ENCODE results near the gene UBA5. TPM values are rescaled to one million over a fixed set of nuclear protein-coding genes. Genes with fewer than 3 reads are reported as not detected.

UBA5 gene
- total RNA-seq, 4 donors from 2014 or later: 19.3 to 27.7 (median 21.5) TPM

- intact Hi-C loops (cut with DNase I; ENCODE audit: low total_unique reads): no loop called here
Observed at GRCh38 chr3:132643366-132643765, 16.8 kb upstream of the UBA5 start.

GRCh38 chr3:132645058-132645457, 15.1 kb upstream of the UBA5 start:
- no peaks in the 10 kb centered on the region for H3K36me3 ChIP-seq
- H3K4me3 ChIP-seq: no peak overlapping the region
- DNase-seq: no peak
- H3K9me3 ChIP-seq: no peaks in the 10 kb centered on the region
- no peaks in the 10 kb centered on the region for H3K4me1 ChIP-seq
- TF ChIP-seq, protein P1, sequence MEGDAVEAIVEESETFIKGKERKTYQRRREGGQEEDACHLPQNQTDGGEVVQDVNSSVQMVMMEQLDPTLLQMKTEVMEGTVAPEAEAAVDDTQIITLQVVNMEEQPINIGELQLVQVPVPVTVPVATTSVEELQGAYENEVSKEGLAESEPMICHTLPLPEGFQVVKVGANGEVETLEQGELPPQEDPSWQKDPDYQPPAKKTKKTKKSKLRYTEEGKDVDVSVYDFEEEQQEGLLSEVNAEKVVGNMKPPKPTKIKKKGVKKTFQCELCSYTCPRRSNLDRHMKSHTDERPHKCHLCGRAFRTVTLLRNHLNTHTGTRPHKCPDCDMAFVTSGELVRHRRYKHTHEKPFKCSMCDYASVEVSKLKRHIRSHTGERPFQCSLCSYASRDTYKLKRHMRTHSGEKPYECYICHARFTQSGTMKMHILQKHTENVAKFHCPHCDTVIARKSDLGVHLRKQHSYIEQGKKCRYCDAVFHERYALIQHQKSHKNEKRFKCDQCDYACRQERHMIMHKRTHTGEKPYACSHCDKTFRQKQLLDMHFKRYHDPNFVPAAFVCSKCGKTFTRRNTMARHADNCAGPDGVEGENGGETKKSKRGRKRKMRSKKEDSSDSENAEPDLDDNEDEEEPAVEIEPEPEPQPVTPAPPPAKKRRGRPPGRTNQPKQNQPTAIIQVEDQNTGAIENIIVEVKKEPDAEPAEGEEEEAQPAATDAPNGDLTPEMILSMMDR (IDR thresholded peaks at IDR 0.05 in 4 of 5, conservative IDR thresholded peaks at IDR 0.05 in 1 of 5): no peak
- TF ChIP-seq POLR2A (IDR thresholded peaks at IDR 0.05): no peak
- intact Hi-C loops (cut with DNase I; ENCODE audit: low total_unique reads) (no loop called here), in situ Hi-C loops (cut with MboI; ENCODE audit: low sequenced_read_pairs in 4 of 4) (loop anchor here in 3 of 4 donors (5.0 to 10.0 kb wide), 3 partner anchors 100 to 110 kb away; no protein-coding TSS in a partner anchor)
- H3K27me3 ChIP-seq: no peaks in the 10 kb centered on the region
- H3K27ac ChIP-seq: no peak overlapping the region
- no peak for ATAC-seq

More at GRCh38 chr3:132643366-132643765, 16.8 kb upstream of the UBA5 start:
- Histone ChIP-seq H3K9me3 (no peaks in the 10 kb centered on the region), H3K27me3 (no peaks in the 10 kb centered on the region), H3K36me3 (peaks cover 0 to 13% of the 10 kb centered on the region in 2 donors), H3K27ac (no peak overlapping the region), H3K4me3 (no peak overlapping the region), H3K4me1 (no peaks in the 10 kb centered on the region)
- DNase-seq (no peak), ATAC-seq (no peak)
- in situ Hi-C loops (cut with MboI; ENCODE audit: low sequenced_read_pairs in 4 of 4): loop anchor here in 2 of 4 donors (10.0 kb wide), 2 partner anchors 99 to 109 kb away; no protein-coding TSS in a partner anchor
- TF ChIP-seq, protein P1 (IDR thresholded peaks at IDR 0.05 in 4 of 5, conservative IDR thresholded peaks at IDR 0.05 in 1 of 5): no peak
- TF ChIP-seq POLR2A (IDR thresholded peaks at IDR 0.05): no peak

DNA sequence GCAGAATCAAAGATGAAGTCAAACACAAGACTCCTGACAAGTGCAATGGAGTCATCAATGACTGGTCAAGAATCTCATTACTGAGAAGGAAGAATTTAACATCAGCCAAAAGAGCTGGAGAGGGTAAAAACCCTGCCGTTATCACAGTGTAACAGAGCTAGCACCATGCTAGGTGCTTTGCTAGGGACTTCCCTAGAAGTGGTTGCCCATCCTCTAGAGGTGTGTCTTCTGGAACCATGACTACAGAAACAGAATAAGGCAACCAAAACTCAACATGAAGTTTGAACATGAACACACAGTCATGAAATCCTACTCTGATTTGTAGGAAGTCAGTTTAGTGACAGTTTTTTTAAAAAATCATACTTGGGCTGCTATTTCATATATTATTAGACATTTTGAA, 10.0 kb upstream of the UBA5 start:
- H3K9me3 ChIP-seq: no peaks in the 10 kb centered on the region
- TF ChIP-seq, protein P1 (IDR thresholded peaks at IDR 0.05 in 4 of 5, conservative IDR thresholded peaks at IDR 0.05 in 1 of 5): no peak
- TF ChIP-seq POLR2A (IDR thresholded peaks at IDR 0.05): no peak
- H3K36me3 ChIP-seq: no peaks in the 10 kb centered on the region
- peaks cover 0 to 5% of the 10 kb centered on the region in 2 donors for H3K4me1 ChIP-seq
- DNase-seq (no peak), ATAC-seq (no peak)
- no peak overlapping the region for H3K27ac ChIP-seq
- in situ Hi-C loops (cut with MboI; ENCODE audit: low sequenced_read_pairs in 4 of 4) (no loop called here), intact Hi-C loops (cut with DNase I; ENCODE audit: low total_unique reads) (no loop called here)
- H3K27me3 ChIP-seq: no peaks in the 10 kb centered on the region
- H3K4me3 ChIP-seq: no peak overlapping the region

GRCh38 chr3:132652640-132653270, 7.4 kb upstream of the UBA5 start:
- Histone ChIP-seq H3K9me3 (no peaks in the 10 kb centered on the region), H3K27ac (no peak overlapping the region), H3K4me3 (no peak overlapping the region), H3K4me1 (peaks cover 0 to 5% of the 10 kb centered on the region in 2 donors), H3K27me3 (no peaks in the 10 kb centered on the region), H3K36me3 (no peaks in the 10 kb centered on the region)
- in situ Hi-C loops (cut with MboI; ENCODE audit: low sequenced_read_pairs in 4 of 4): no loop called here
- TF ChIP-seq, protein P1 (IDR thresholded peaks at IDR 0.05 in 4 of 5, conservative IDR thresholded peaks at IDR 0.05 in 1 of 5): no peak
- no peak for TF ChIP-seq POLR2A (IDR thresholded peaks at IDR 0.05)
- DNase-seq: no peak
- ATAC-seq: no peak
- intact Hi-C loops (cut with DNase I; ENCODE audit: low total_unique reads): no loop called here

All from gastrocnemius medialis (tissue), 4 donors.